ENCODE data around the gene SHROOM2.

- TF ChIP-seq POLR2AphosphoS5 (IDR thresholded peaks at IDR 0.05) = no peak
- no peak for TF ChIP-seq POLR2A (IDR thresholded peaks at IDR 0.05)
These were observed 26.9 kb upstream of the SHROOM2 start for GRCh38 chrX:9759337-9759736.
